ENCODE data around the gene ZFP36.

The ZFP36 gene

GRCh38 chr19:39405958-39406655 is 540 bp upstream of the ZFP36 start:
- DNase-seq (ENCODE audit: low read depth): no peak

GRCh38 chr19:39407410-39407659 is 688 bp downstream of the ZFP36 start:
- DNase-seq (ENCODE audit: low read depth): no peak

- no peak for DNase-seq (ENCODE audit: low read depth)
Measured at GRCh38 chr19:39407660-39408391, 1.2 kb downstream of the ZFP36 start.

- DNase-seq (ENCODE audit: low read depth): no peak
Measured at GRCh38 chr19:39408392-39409207, 2.0 kb downstream of the ZFP36 start.

- DNase-seq (ENCODE audit: low read depth): peak; percentile 49
Measured at GRCh38 chr19:39409208-39410016, 2.8 kb downstream of the ZFP36 start.

- peak; percentile 60 for DNase-seq (ENCODE audit: low read depth)
Measured at GRCh38 chr19:39410017-39410830, 3.6 kb downstream of the ZFP36 start.

- DNase-seq (ENCODE audit: low read depth): no peak
Measured at GRCh38 chr19:39410831-39411080, 4.1 kb downstream of the ZFP36 start.

GRCh38 chr19:39411081-39411831 is 4.6 kb downstream of the ZFP36 start:
- DNase-seq (ENCODE audit: low read depth): no peak

- no peak for DNase-seq (ENCODE audit: low read depth)
Measured at GRCh38 chr19:39411832-39412099, 5.1 kb downstream of the ZFP36 start.

GRCh38 chr19:39412100-39412866 is 5.6 kb downstream of the ZFP36 start, which contains the start of gene PLEKHG2:
PLEKHG2 (plus strand) TSS chr19:39412669; CDS start chr19:39414087, 1,418 bp downstream.
- peak; percentile 98 for DNase-seq (ENCODE audit: low read depth)

GRCh38 chr19:39412867-39413271 is 6.2 kb downstream of the ZFP36 start:
- no peak for DNase-seq (ENCODE audit: low read depth)

- DNase-seq (ENCODE audit: low read depth): no peak
Measured at GRCh38 chr19:39413272-39413910, 6.7 kb downstream of the ZFP36 start.

- DNase-seq (ENCODE audit: low read depth): no peak
Measured at GRCh38 chr19:39413911-39414608, 7.4 kb downstream of the ZFP36 start.

- DNase-seq (ENCODE audit: low read depth): no peak
Measured at GRCh38 chr19:39415111-39416046, 8.7 kb downstream of the ZFP36 start.

GRCh38 chr19:39416152-39417120 is 9.8 kb downstream of the ZFP36 start:
- DNase-seq (ENCODE audit: low read depth): no peak

GRCh38 chr19:39417463-39418181 is 11.0 kb downstream of the ZFP36 start:
- no peak for DNase-seq (ENCODE audit: low read depth)

All from CMK (cell line).